Heart left ventricle (tissue), 16 donors: ENCODE data around the gene KIF1C. TPM values are rescaled to one million over a fixed set of nuclear protein-coding genes. Genes with fewer than 3 reads are reported as not detected.
A peak's percentile ranks its signal among the peaks of the same experiment; 100 is the strongest.

Experiments
- ATAC-seq, 4 donors: fragments of 200-7000 bp; cut with Tn5 transposase; one replicate each; pipeline ENCODE4 v1.9.1; 2020 to 2022; ENCODE audit warnings: moderate library complexity in 4 of 4, mild to moderate bottlenecking in 3 of 4, moderate number of reproducible peaks in 1 of 4
- DNase-seq, 5 donors: peaks; one replicate each; pipeline ENCODE4 v3.0.0-alpha.2; 2020
- H3K27ac ChIP-seq, 12 donors: fragments of 200-600 bp; sonication (generic) in 4 of 12; one replicate each; pipeline versions ENCODE4 v1.5.0 to v1.8.0; 2016 to 2022; ENCODE audit warnings: mild to moderate bottlenecking in 2 of 12
- H3K27me3 ChIP-seq, 9 donors: fragments of 200-600 bp; sonication (generic) in 2 of 9; one replicate each; pipeline versions ENCODE4 v1.5.1 to v1.8.0; 2016 to 2022; ENCODE audit warnings: mild to moderate bottlenecking in 3 of 9
- H3K36me3 ChIP-seq, 9 donors: fragments of 200-600 bp; sonication (generic) in 2 of 9; one replicate each; pipeline versions ENCODE4 v1.5.0 to v1.8.0; 2018 to 2022; ENCODE audit warnings: mild to moderate bottlenecking in 2 of 9
- H3K4me1 ChIP-seq, 12 donors: fragments of 200-600 bp; sonication (generic) in 4 of 12; one replicate each; pipeline versions ENCODE4 v1.5.0 to v1.8.0; 2016 to 2022; ENCODE audit warnings: mild to moderate bottlenecking in 3 of 12
- H3K4me3 ChIP-seq, 12 donors: fragments of 200-600 bp; sonication (generic) in 4 of 12; one replicate each; pipeline versions ENCODE4 v1.5.0 to v1.8.0; 2017 to 2022; ENCODE audit warnings: mild to moderate bottlenecking in 9 of 12, moderate library complexity in 4 of 12
- H3K9me3 ChIP-seq, 12 donors: fragments of 200-600 bp; sonication (generic) in 4 of 12; one replicate each; pipeline versions ENCODE4 v1.5.0 to v1.8.0; 2016 to 2022; ENCODE audit warnings: mild to moderate bottlenecking in 1 of 12
- POLR2A ChIP-seq, 2 donors: fragments of 450-650 bp; IDR thresholded peaks; one replicate each; pipeline ENCODE4 v1.6.1; 2017; ENCODE audit warnings: antibody characterized with exemption in 2 of 2, mild to moderate bottlenecking in 2 of 2, moderate library complexity in 2 of 2
- WGBS, 4 donors: extraction: QIAGEN DNeasy Blood & Tissue Kit in 2 of 4; methylation state at CpG; one replicate each; pipeline versions ENCODE4 v1.1.5 to v1.1.7; 2013 to 2018; 5-methylcytosine and 5-hydroxymethylcytosine counted together
- intact Hi-C, 10 donors: fragments of 100-400 bp; cut with DNase I; formaldehyde crosslinking; loops; one replicate each; pipeline versions ENCODE4 v1.11.1 to v1.14.2; 2022
- polyA plus RNA-seq, 2 donors: library from polyadenylated mRNA; stranded (reverse); fragments of 200-250 nt; gene quantifications; one replicate each; pipeline ENCODE4 v1.2.3, GENCODE V29; 2013
- total RNA-seq, 9 donors: library from RNA; depleted of rRNA in 2 of 9; stranded (reverse); fragments of >200 nt in 2 of 9; fragmentation: NEBNext Ultra II Directional in 3 of 9; extraction: Animal tissue kit (Norgen Biotek cat#: 25700) in 3 of 9; gene quantifications; one replicate each; pipeline versions ENCODE4 v1.1.0 to v1.2.4, GENCODE V29; 2016 to 2023
- TF ChIP-seq, protein P1 (sequence below), 12 donors: fragments of 200-600 bp; sonication (generic) in 4 of 12; IDR thresholded peaks; one replicate each; pipeline versions ENCODE4 v1.5.0 to v1.8.0; 2018 to 2022; ENCODE audit warnings: antibody characterized with exemption in 12 of 12, mild to moderate bottlenecking in 5 of 12
- donor health status: ischemic (EF 13 %, LVEDD 7.1; RV severe dilation, severe dysfunction).
- donor health status: healthy with polysubstance abuse.
- donor health status: DM: no; HTN: yes; CAD: no.
- donor health status: DM: no; HTN: no; CAD: no.
- donor health status: ischemic (EF 25% LVEDD 6.9; RV normal size, moderate dysfunction).
- donor health status: ischemic (EF 25% LVEDD 5.7; RV mildly dilated, moderate dysfunction).
- donor health status: healthy.
- donor health status: DM: yes; HTN: yes; CAD: no.
- donor health status: ischemic (EF 35%, LVEDD 5.7; RV mildly dilated, moderate dysfunction).
- donor health status: nonischemic (EF 11% LVEDD 7.7; RV severe dilation, severe dysfunction).
- donor health status: DM: yes; HTN: yes; CAD: no.
- donor health status: PGD.
- donor health status: ischemic (EF 29% LVEDD 5.4; RV normal size, mild dysfunction).
- donor health status: nonischemic (EF 23%, LVEDD 6.1; RV moderate dilation, normal function).

Gene KIF1C
- total and polyA plus RNA-seq, 11 donors, result 210 to 868 (median 526) TPM

GRCh38 chr17:5031365-5032082 is 33.8 kb downstream of the KIF1C start:
- 3 to 5% (median 4%) methylated on average over 37 to 48 of the region's 48 CpGs for WGBS, 4 donors
- Histone ChIP-seq H3K27me3 (peaks cover 0 to 19% (median 4%) of the 10 kb centered on the region in 9 donors), H3K4me1 (peaks cover 0 to 20% (median 3%) of the 10 kb centered on the region in 12 donors), H3K9me3 (no peaks in the 10 kb centered on the region), H3K27ac (peak overlapping the region in 7 of 12 donors; percentile 22 to 54 (median 40)), H3K4me3 (peak overlapping the region in 11 of 12 donors; percentile 30 to 64 (median 54)), H3K36me3 (no peaks in the 10 kb centered on the region)
- ATAC-seq (peak; percentile 19 to 81 (median 77)), DNase-seq (peak; percentile 76 to 89 (median 83))
- TF ChIP-seq, protein P1, sequence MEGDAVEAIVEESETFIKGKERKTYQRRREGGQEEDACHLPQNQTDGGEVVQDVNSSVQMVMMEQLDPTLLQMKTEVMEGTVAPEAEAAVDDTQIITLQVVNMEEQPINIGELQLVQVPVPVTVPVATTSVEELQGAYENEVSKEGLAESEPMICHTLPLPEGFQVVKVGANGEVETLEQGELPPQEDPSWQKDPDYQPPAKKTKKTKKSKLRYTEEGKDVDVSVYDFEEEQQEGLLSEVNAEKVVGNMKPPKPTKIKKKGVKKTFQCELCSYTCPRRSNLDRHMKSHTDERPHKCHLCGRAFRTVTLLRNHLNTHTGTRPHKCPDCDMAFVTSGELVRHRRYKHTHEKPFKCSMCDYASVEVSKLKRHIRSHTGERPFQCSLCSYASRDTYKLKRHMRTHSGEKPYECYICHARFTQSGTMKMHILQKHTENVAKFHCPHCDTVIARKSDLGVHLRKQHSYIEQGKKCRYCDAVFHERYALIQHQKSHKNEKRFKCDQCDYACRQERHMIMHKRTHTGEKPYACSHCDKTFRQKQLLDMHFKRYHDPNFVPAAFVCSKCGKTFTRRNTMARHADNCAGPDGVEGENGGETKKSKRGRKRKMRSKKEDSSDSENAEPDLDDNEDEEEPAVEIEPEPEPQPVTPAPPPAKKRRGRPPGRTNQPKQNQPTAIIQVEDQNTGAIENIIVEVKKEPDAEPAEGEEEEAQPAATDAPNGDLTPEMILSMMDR (IDR thresholded peaks at IDR 0.05), result peak; percentile 65 to 83 (median 78)
- no peak for TF ChIP-seq POLR2A (IDR thresholded peaks at IDR 0.05)
- intact Hi-C loops, result loop anchor here in 7 of 10 donors (1.0 to 5.0 kb wide), 3 partner anchors 31 to 36 kb away; no protein-coding TSS in a partner anchor

DNA sequence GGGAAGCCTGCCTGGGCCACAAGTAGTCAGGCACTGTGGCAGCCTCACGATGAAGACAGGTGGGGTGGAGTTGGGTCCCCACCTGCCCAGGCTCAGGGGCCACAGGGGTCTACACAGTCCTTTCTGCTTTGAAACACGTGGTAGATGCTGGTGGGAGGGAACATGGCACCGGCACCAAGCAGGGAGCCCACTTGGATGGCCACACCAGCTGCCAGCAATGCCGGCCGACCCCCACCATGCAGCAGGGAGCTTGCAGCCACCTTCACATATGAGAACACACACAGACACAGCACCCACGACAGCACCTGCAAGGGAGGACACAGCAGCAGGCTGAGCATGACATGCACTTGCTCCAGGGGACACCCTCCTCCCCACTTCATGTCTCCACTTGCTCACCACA is 35.1 kb downstream of the KIF1C start:
- H3K27ac ChIP-seq, result no peak overlapping the region
- TF ChIP-seq POLR2A (IDR thresholded peaks at IDR 0.05), result no peak
- TF ChIP-seq, protein P1 (IDR thresholded peaks at IDR 0.05), result no peak
- no peaks in the 10 kb centered on the region for H3K36me3 ChIP-seq
- H3K9me3 ChIP-seq, result no peaks in the 10 kb centered on the region
- peaks cover 0 to 20% (median 4%) of the 10 kb centered on the region in 9 donors for H3K27me3 ChIP-seq
- H3K4me1 ChIP-seq, result peaks cover 0 to 20% (median 3%) of the 10 kb centered on the region in 12 donors
- DNase-seq, result no peak
- intact Hi-C loops, result loop anchor here in 2 of 10 donors (2.0 to 5.0 kb wide), 2 partner anchors 30 to 34 kb away; no protein-coding TSS in a partner anchor
- ATAC-seq, result no peak
- H3K4me3 ChIP-seq, result no peak overlapping the region
- WGBS, 4 donors, result 85 to 93% (median 89%) methylated on average over 5 to 6 of the region's 6 CpGs

- ATAC-seq (no peak), DNase-seq (no peak)
- Histone ChIP-seq H3K9me3 (no peaks in the 10 kb centered on the region), H3K36me3 (no peaks in the 10 kb centered on the region), H3K4me3 (no peak overlapping the region), H3K27ac (no peak overlapping the region), H3K4me1 (peaks cover 0 to 20% (median 3%) of the 10 kb centered on the region in 12 donors), H3K27me3 (peaks cover 0 to 20% (median 4%) of the 10 kb centered on the region in 9 donors)
- WGBS, 4 donors, result 82 to 90% (median 85%) methylated on average over 13 of the region's 13 CpGs
- intact Hi-C loops, result loop anchor here in 2 of 10 donors (2.0 to 5.0 kb wide), 2 partner anchors 29 to 34 kb away; no protein-coding TSS in a partner anchor
- TF ChIP-seq, protein P1 (IDR thresholded peaks at IDR 0.05), result no peak
- TF ChIP-seq POLR2A (IDR thresholded peaks at IDR 0.05), result no peak
These were observed 35.7 kb downstream of the KIF1C start for GRCh38 chr17:5033352-5034015.

GRCh38 chr17:5034063-5034462 is 36.3 kb downstream of the KIF1C start:
- Histone ChIP-seq H3K4me3 (no peak overlapping the region), H3K9me3 (no peaks in the 10 kb centered on the region), H3K27ac (no peak overlapping the region), H3K27me3 (peaks cover 0 to 20% (median 4%) of the 10 kb centered on the region in 9 donors), H3K36me3 (no peaks in the 10 kb centered on the region), H3K4me1 (peaks cover 0 to 20% (median 3%) of the 10 kb centered on the region in 12 donors)
- intact Hi-C loops, result loop anchor here in 1 of 10 donors (5.0 kb wide), 1 partner anchor 33 kb away; no protein-coding TSS in a partner anchor
- peak in 1 of 4 donors; percentile 2 for ATAC-seq
- no peak for DNase-seq
- TF ChIP-seq, protein P1 (IDR thresholded peaks at IDR 0.05), result no peak
- no peak for TF ChIP-seq POLR2A (IDR thresholded peaks at IDR 0.05)
- 80 to 93% (median 91%) methylated on average over 2 to 5 of the region's 5 CpGs for WGBS, 4 donors
